ENCODE measurements around the gene UBXN7. TPM values are rescaled to one million over a fixed set of nuclear protein-coding genes. Genes with fewer than 3 reads are reported as not detected.
"Not testable (repeated sequence)": the region's sequence is repeated elsewhere in the genome, so short reads cannot be mapped to it uniquely, and the experiment has no call there.

Gene UBXN7
- total RNA-seq, 1 donor from 2014 or later = 6.8 TPM

DNA sequence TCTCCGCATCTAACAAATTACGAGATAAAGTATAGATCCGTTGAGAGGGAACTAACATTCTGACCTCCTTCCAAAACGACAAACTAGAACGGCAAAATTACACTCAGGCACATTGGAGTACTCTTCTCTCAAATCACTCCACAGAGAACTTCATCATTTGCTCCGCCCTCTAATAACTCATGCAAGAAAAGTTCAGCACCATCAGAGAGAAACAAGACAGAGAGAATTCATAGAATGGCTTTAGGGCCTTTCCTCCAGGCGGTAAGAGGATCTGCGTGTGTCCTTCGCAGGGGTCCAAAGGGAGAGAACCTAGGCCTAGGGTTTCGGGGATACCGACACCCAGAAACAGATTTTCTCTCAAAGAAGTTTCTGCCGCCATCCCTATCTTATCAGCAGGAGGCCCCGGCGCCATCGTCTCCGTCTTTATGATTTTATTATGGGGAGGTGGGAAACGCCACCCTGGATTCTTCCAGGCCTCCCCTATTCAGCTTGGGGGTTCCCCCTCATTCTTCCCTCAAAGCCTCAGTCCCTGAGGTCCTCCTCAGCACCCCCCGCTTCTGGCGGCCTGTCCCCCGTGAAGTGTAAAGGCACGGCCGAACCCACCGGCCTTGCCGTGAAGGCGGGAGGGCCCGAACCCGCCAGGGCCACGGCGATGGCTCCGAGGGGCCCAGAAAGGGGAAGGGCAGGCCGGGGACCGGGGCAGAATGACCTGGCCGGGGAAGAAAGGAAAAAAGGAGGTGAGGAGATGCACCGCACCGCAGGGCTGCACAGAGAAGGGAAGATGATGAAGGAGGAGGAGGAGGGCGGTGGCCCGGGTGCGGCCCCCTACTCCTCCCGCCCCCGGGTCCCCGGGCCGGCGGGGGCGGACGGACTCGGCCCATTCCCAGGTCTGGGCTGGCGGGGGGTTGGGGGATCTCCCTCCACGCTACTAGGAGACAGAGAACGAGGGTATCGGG is 768 bp downstream of the UBXN7 start:
- DNase-seq (ENCODE audit: low read depth) = peak; percentile 27
- H3K4me3 ChIP-seq (ENCODE audit: low read depth, low read length) = peak overlapping the region; percentile 98
- TF ChIP-seq, protein P1, sequence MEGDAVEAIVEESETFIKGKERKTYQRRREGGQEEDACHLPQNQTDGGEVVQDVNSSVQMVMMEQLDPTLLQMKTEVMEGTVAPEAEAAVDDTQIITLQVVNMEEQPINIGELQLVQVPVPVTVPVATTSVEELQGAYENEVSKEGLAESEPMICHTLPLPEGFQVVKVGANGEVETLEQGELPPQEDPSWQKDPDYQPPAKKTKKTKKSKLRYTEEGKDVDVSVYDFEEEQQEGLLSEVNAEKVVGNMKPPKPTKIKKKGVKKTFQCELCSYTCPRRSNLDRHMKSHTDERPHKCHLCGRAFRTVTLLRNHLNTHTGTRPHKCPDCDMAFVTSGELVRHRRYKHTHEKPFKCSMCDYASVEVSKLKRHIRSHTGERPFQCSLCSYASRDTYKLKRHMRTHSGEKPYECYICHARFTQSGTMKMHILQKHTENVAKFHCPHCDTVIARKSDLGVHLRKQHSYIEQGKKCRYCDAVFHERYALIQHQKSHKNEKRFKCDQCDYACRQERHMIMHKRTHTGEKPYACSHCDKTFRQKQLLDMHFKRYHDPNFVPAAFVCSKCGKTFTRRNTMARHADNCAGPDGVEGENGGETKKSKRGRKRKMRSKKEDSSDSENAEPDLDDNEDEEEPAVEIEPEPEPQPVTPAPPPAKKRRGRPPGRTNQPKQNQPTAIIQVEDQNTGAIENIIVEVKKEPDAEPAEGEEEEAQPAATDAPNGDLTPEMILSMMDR (conservative IDR thresholded peaks at IDR 0.05; ENCODE audit: low read depth, low read length) = no peak

DNA sequence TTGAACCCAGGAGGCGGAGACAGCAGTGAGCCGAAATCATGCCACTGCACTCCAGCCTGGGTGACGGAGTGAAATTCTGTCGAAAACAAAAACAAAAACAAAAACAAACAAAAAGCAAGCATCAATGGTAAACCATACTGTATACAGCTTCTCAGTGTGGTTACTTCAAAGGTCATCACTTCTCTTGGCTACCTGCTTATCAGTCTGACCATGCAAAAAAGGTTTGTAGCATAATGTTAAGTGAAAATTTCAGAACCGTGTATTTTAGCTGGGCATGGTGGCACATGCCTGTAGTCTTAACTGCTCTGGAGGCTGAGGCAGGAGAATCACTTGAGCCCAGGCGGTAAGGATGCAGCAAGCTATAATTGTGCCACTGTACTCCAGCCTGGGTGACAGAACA is 4.2 kb downstream of the UBXN7 start:
- TF ChIP-seq, protein P1 (conservative IDR thresholded peaks at IDR 0.05; ENCODE audit: low read depth, low read length) = no peak
- no peak for DNase-seq (ENCODE audit: low read depth)

DNA sequence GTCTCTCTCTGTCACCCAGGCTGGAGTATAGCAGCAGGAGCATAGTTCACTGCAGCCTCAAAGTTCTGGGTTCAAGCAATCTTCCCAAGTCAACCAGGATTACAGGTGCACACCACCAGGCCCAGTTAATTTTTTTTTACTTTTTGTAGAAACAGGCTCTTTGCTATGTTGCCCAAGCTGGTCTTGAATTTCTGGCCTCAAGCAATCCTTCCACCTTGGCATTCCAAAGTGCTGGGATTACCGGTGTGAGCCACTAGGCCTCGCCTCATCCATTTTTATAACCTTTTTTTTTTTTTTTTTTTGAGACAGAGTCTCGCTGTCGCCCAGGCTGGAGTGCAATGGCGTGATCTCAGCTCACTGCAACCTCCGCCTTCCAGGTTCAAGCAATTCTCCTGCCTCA is 7.8 kb downstream of the UBXN7 start:
- DNase-seq (ENCODE audit: low read depth); H3K4me3 ChIP-seq (ENCODE audit: low read depth, low read length): not testable (repeated sequence)

More for the DNA sequence above, 4.2 kb downstream of the UBXN7 start:
- no peak overlapping the region for H3K4me3 ChIP-seq (ENCODE audit: low read depth, low read length)

DNA sequence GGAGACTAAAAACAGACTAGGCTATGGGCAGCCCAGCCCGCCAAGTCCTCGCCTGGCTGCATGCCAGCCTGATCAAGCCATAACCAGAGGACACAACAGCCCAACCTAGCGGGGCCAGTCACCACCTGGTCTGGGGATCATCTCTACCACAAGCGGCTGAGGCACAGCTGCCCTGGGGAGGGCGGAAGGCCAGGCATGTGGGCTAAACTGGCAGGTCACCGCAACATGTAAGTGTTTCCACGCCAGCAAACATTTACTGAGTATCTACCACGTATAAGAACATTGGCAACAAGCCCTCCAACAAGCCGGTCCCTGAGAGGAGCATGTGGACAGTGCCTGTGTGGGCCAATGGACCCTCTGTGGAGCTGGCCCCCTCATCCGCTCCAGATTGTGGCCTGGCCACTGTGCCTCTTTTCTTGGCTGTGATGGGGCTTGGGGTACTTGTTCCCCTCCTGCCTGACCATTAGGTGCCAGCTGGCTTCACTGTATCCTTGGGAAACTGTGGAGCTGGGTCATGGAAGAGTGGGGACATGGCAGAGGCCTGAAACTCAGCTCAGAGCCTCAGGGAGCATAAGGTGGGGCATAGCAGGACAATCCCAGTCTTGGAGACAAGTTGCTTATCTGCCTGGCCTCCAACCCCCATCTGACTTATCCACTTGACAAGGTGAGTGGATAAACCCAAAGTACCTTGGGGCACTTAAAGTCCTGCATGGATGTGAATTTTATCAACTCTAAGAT is 9.0 kb downstream of the UBXN7 start:
- no peak for DNase-seq (ENCODE audit: low read depth)
- H3K4me3 ChIP-seq (ENCODE audit: low read depth, low read length) = no peak overlapping the region
- TF ChIP-seq, protein P1 (conservative IDR thresholded peaks at IDR 0.05; ENCODE audit: low read depth, low read length) = no peak

DNA sequence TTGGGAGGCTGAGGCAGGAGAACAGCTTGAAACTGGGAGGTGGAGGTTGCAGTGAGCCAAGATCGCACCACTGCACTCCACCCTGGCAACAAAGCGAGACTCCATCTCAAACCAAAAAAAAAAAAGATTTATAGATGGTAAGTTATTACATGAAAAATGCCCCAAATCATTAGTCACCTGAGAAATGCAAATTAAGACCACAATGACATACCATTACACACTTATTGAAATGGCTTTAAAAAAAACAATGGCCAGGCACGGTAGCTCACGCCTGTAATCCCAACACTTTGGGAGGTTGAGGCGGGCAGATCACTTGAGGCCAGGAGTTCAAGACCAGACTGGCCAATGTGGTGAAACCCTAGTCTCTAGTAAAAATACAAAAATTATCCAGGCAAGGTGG is 10.6 kb downstream of the UBXN7 start:
- DNase-seq (ENCODE audit: low read depth); H3K4me3 ChIP-seq (ENCODE audit: low read depth, low read length): not testable (repeated sequence)

DNA sequence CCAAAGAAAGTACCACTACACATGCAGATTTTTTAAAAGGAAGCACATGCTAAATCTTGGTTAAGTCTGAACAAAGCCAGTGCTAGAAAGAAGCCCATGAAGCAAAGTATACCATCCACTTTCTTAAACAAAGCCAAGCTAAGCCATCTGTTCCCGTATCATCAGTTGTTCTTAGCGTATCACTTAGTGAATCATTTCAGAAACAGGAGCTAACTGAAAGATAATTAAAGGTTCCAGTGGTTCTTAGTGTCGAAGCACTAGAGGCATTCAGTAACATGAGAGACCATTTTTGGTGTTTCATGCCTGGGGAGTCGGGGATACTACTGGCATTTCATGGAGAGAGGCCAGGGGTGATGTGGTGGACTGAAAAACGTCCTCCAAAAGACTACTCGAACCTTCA is 12.8 kb downstream of the UBXN7 start:
- TF ChIP-seq, protein P1 (conservative IDR thresholded peaks at IDR 0.05; ENCODE audit: low read depth, low read length) = no peak
- H3K4me3 ChIP-seq (ENCODE audit: low read depth, low read length) = no peak overlapping the region
- DNase-seq (ENCODE audit: low read depth) = no peak

DNA sequence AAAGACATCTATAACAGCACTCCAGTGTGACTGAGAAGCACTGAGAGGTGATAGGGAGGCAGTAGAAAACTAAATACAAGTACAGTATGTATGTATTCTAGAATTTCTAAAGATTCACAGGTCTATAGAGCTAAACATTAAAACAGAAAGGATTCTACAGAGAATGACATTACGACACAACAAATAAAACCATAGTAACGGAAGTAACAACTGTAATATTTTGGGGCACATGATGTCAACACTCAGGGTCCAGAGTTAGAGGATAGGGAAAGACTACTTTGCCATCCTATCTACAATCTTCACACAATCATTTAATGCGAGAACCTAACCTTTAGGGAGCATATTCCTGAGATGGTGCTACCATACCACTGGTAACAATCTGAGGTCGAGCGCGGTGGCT is 13.6 kb downstream of the UBXN7 start:
- TF ChIP-seq, protein P1 (conservative IDR thresholded peaks at IDR 0.05; ENCODE audit: low read depth, low read length) = no peak
- no peak for DNase-seq (ENCODE audit: low read depth)
- no peak overlapping the region for H3K4me3 ChIP-seq (ENCODE audit: low read depth, low read length)
